BJ (cell line): ENCODE measurements around the gene CCDC30. TPM values are rescaled to one million over a fixed set of nuclear protein-coding genes. Genes with fewer than 3 reads are reported as not detected.

ENCODE experiments used
- CTCF ChIA-PET: fragments of 350-600 bp; formaldehyde crosslinking; extraction: SDS; loops from one replicate; lab custom pipeline; 2021; ENCODE audit warnings: antibody characterized with exemption, inconsistent platforms; lab: Yijun Ruan, JAX
- POLR2A ChIA-PET: fragments of 300-600 bp; sonication (Branson Sonifier 250); formaldehyde crosslinking; extraction: SDS; loops from one replicate; lab custom pipeline; 2021; ENCODE audit warnings: antibody characterized with exemption; lab: Charles Lee
- DNase-seq: peaks from one replicate; pipeline ENCODE4 v3.0.0-alpha.2; 2011; ENCODE audit warnings: low read depth
- H3K27me3 ChIP-seq: 2 replicates; pipeline ENCODE4 v1.6.0; 2011; ENCODE audit warnings: low read length; ENCODE audit not compliant: control insufficient read depth, insufficient read depth
- H3K36me3 ChIP-seq: 2 replicates; pipeline ENCODE4 v1.5.1; 2011; ENCODE audit warnings: low read length; ENCODE audit not compliant: control insufficient read depth, insufficient read depth
- H3K4me3 ChIP-seq: 2 replicates; pipeline ENCODE4 v1.5.1; 2011; ENCODE audit warnings: low read depth, mild to moderate bottlenecking, control low read depth, low read length
- CTCF ChIP-seq: IDR thresholded peaks from 2 replicates; pipeline ENCODE4 v1.5.1; 2011; ENCODE audit warnings: low read depth, mild to moderate bottlenecking, control low read depth, inconsistent platforms, low read length, moderate library complexity; ENCODE audit not compliant: insufficient read depth
- polyA plus RNA-seq: library from polyadenylated mRNA; depleted of rRNA; stranded (reverse); fragments of >200 nt; gene quantifications from 2 replicates; pipeline ENCODE4 v1.2.3, GENCODE V29; 2011; rRNA removed
- small RNA-seq: library from RNA; depleted of rRNA; stranded (forward); fragments of <200 nt; gene quantifications from one replicate; pipeline ENCODE3, GENCODE V24; 2012; ENCODE audit warnings: low replicate concordance, low read depth; ENCODE audit not compliant: insufficient read length

CCDC30 gene
- polyA plus RNA-seq, 1 experiment: 0.26 TPM

GRCh38 chr1:42700006-42700405 lies 236.9 kb downstream of the CCDC30 start:
- ChIA-PET POLR2A (no interaction called here), CTCF (no interaction called here)
- no peak for DNase-seq
- H3K4me3 ChIP-seq: no peak overlapping the region
- peaks cover 12% of the 10 kb centered on the region for H3K36me3 ChIP-seq
- H3K27me3 ChIP-seq: no peaks in the 10 kb centered on the region
- no peak for TF ChIP-seq CTCF

DNA sequence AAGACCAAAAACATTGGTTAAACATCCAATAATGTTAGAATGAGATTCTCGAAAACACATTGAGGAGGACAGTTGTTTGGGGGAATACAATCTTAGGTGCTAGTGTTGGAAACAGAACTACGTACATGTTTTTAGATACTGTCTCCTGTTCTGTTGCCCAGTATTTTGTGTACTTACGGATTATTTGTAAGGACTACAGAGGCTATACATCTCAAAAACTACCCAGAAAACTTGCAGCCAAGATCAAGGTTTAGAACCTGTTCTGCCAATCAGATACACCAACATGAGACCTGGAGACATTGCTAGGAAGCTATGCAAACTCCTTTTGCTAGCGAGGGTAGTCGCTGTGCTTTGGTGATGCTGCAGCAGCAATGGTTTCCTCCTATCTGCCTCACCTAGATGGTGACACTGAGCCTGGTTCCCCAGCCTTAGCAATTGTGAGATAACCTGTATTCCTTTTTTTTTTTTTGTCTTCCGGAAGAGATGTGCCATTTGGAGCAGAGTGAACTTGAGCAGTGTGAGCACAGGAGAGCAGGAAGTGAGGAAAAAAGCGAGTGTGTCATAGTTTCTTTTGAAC lies 240.9 kb downstream of the CCDC30 start:
- POLR2A ChIA-PET: no interaction called here
- H3K4me3 ChIP-seq: no peak overlapping the region
- TF ChIP-seq CTCF: no peak
- H3K36me3 ChIP-seq: peaks cover 7% of the 10 kb centered on the region
- DNase-seq: no peak
- CTCF ChIA-PET: no interaction called here
- H3K27me3 ChIP-seq: no peaks in the 10 kb centered on the region

Small RNA genes lying within 50 kb of the gene (small RNA-seq; reads per million reads assigned to genes)
- gene RNU6-536P (not detected), gene TMSB4XP1 (not detected)

Other genes starting within 250 kb of the CCDC30 start
- gene FOXJ3, start 128.1 kb upstream of the CCDC30 start, polyA plus RNA-seq: 22.9 and 27.0 TPM in 2 replicates
- gene RIMKLA, start 82.5 kb upstream of the CCDC30 start, polyA plus RNA-seq: 0.01 and 0.02 TPM in 2 replicates
- 0.66 and 1.3 TPM in 2 replicates for gene ZMYND12, start 7.3 kb upstream of the CCDC30 start, polyA plus RNA-seq
- gene PPCS, start 6.7 kb upstream of the CCDC30 start, polyA plus RNA-seq: 27.1 and 30.6 TPM in 2 replicates
- 20.3 and 37.6 TPM in 2 replicates for gene PPIH, start 195.1 kb downstream of the CCDC30 start, polyA plus RNA-seq
- gene YBX1, start 219.1 kb downstream of the CCDC30 start, polyA plus RNA-seq: 387 and 486 TPM in 2 replicates